ENCODE results near the gene KLHL29. TPM values are rescaled to one million over a fixed set of nuclear protein-coding genes. Genes with fewer than 3 reads are reported as not detected.

The KLHL29 gene
- total RNA-seq, 2 donors from 2014 or later, result 1.0 to 2.4 TPM

DNA sequence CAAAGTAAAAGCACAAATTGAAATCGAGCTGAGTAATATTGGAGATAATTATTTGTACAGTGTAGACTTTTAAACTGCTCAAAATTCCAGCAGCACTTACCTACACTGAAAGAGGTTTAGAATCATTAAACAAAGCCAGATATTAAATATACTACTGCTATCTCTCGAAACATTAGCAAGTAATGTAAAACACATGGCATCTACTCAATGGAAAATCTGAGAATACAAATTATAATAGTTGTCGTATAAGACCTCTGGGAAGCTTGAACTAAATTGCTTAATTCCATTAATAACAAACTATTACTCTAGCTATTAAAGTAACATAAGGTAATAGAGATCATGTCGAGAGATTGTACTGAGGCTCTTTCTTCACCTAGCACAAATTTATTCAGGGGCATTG, 108.9 kb downstream of the KLHL29 start:
- Mint-ChIP-seq H3K27me3 (ENCODE audit: insufficient read depth) (no peaks in the 10 kb centered on the region), H3K27ac (no peak overlapping the region), H3K4me3 (no peak overlapping the region), H3K36me3 (ENCODE audit: low read depth) (no peaks in the 10 kb centered on the region), H3K9me3 (no peaks in the 10 kb centered on the region), H3K4me1 (peaks cover 31% of the 10 kb centered on the region)
- Histone ChIP-seq H3K27me3 (ENCODE audit: control insufficient read depth, insufficient read depth, low read length, poor library complexity, severe bottlenecking) (no peaks in the 10 kb centered on the region), H3K9me3 (ENCODE audit: control insufficient read depth, low read length) (no peaks in the 10 kb centered on the region), H3K27ac (ENCODE audit: low read depth, low read length) (no peak overlapping the region), H3K4me3 (ENCODE audit: low read length) (no peak overlapping the region), H3K36me3 (ENCODE audit: control insufficient read depth, insufficient read depth, low read length) (no peaks in the 10 kb centered on the region), H3K4me1 (ENCODE audit: control insufficient read depth, insufficient read depth, low read length) (no peaks in the 10 kb centered on the region), H3K9ac (ENCODE audit: extremely low read depth, low read length, poor library complexity, severe bottlenecking) (no peak overlapping the region)
- WGBS, 2 experiments (ENCODE audit: insufficient coverage in 1 of 2, insufficient read length in 1 of 2), result 93% methylated on average over 4 of the region's 4 CpGs; no CpG with 5 or more reads in 1 of the 2 experiments
- TF ChIP-seq, protein P1, sequence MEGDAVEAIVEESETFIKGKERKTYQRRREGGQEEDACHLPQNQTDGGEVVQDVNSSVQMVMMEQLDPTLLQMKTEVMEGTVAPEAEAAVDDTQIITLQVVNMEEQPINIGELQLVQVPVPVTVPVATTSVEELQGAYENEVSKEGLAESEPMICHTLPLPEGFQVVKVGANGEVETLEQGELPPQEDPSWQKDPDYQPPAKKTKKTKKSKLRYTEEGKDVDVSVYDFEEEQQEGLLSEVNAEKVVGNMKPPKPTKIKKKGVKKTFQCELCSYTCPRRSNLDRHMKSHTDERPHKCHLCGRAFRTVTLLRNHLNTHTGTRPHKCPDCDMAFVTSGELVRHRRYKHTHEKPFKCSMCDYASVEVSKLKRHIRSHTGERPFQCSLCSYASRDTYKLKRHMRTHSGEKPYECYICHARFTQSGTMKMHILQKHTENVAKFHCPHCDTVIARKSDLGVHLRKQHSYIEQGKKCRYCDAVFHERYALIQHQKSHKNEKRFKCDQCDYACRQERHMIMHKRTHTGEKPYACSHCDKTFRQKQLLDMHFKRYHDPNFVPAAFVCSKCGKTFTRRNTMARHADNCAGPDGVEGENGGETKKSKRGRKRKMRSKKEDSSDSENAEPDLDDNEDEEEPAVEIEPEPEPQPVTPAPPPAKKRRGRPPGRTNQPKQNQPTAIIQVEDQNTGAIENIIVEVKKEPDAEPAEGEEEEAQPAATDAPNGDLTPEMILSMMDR (conservative IDR thresholded peaks at IDR 0.05), result no peak
- DNase-seq, result no peak

DNA sequence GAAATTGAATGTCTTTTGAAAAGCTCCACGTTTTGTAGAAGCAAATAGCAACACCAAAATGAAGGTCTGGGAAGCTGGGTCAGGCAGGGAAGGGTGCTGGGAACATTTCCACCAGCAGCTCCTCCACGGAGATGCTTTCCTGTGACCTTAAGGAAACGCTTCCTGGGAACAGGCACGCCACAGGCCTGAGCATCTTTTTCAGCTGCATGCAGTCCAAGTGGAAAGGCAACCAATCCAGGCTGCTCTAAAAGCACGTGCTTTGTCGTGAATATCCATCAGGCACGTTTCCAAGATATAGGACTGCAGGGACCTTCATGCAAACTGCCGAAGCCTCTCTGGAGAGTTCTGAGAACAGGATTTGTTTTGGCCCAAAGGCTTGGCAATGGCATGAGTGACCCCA, 109.3 kb downstream of the KLHL29 start:
- Mint-ChIP-seq H3K4me3 (no peak overlapping the region), H3K36me3 (ENCODE audit: low read depth) (no peaks in the 10 kb centered on the region)

DNA sequence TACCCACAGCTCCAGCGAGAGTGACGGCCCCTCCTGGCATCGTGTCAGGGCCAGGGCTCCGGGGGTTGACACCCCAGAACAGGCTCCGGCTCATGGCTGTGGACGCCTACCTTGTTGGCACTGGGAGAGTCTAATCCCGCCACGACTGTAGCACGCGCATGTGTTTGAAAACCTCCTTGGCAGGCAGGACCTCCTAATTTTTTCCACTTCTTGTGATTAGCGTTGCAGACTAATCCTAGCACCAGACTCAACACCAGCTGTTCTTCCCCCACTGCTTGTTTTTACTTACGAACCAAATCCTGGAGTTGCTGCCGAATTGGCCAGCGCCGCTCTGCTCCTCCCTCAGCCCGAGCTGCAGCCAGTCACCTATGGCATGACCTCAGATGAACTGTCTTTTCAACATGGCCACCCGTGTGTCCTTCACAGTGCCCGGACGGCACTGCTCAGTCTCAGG, 110.7 kb downstream of the KLHL29 start:
- H3K36me3 Mint-ChIP-seq (ENCODE audit: low read depth), result no peaks in the 10 kb centered on the region
- Histone ChIP-seq H3K4me1 (ENCODE audit: control insufficient read depth, insufficient read depth, low read length) (no peaks in the 10 kb centered on the region), H3K4me3 (ENCODE audit: low read length) (no peak overlapping the region), H3K27me3 (ENCODE audit: control insufficient read depth, insufficient read depth, low read length, poor library complexity, severe bottlenecking) (no peaks in the 10 kb centered on the region), H3K9ac (ENCODE audit: extremely low read depth, low read length, poor library complexity, severe bottlenecking) (no peak overlapping the region), H3K36me3 (ENCODE audit: control insufficient read depth, insufficient read depth, low read length) (no peaks in the 10 kb centered on the region), H3K27ac (ENCODE audit: low read depth, low read length) (no peak overlapping the region), H3K9me3 (ENCODE audit: control insufficient read depth, low read length) (no peaks in the 10 kb centered on the region)
- no peak for DNase-seq
- TF ChIP-seq, protein P1 (conservative IDR thresholded peaks at IDR 0.05), result no peak
- H3K27me3 Mint-ChIP-seq (ENCODE audit: insufficient read depth), result no peaks in the 10 kb centered on the region
- no peak overlapping the region for H3K4me3 Mint-ChIP-seq
- H3K9me3 Mint-ChIP-seq, result no peaks in the 10 kb centered on the region
- H3K4me1 Mint-ChIP-seq, result peaks cover 23% of the 10 kb centered on the region
- WGBS, 2 experiments (ENCODE audit: insufficient coverage in 1 of 2, insufficient read length in 1 of 2), result 94% methylated on average over 18 to 19 of the region's 19 CpGs
- H3K27ac Mint-ChIP-seq, result no peak overlapping the region

More for the DNA sequence above, 109.3 kb downstream of the KLHL29 start:
- no peak for DNase-seq
- no peak overlapping the region for H3K27ac ChIP-seq (ENCODE audit: low read depth, low read length)
- Mint-ChIP-seq H3K27ac (no peak overlapping the region), H3K9me3 (no peaks in the 10 kb centered on the region), H3K4me1 (peaks cover 31% of the 10 kb centered on the region), H3K27me3 (ENCODE audit: insufficient read depth) (no peaks in the 10 kb centered on the region)
- H3K27me3 ChIP-seq (ENCODE audit: control insufficient read depth, insufficient read depth, low read length, poor library complexity, severe bottlenecking), result no peaks in the 10 kb centered on the region
- 88 to 92% methylated on average over 8 of the region's 8 CpGs for whole genome bisulfite sequencing, 2 experiments (ENCODE audit: insufficient coverage in 1 of 2, insufficient read length in 1 of 2)
- H3K9me3 ChIP-seq (ENCODE audit: control insufficient read depth, low read length), result no peaks in the 10 kb centered on the region
- no peak overlapping the region for H3K9ac ChIP-seq (ENCODE audit: extremely low read depth, low read length, poor library complexity, severe bottlenecking)
- TF ChIP-seq, protein P1 (conservative IDR thresholded peaks at IDR 0.05), result no peak
- no peak overlapping the region for H3K4me3 ChIP-seq (ENCODE audit: low read length)
- H3K36me3 ChIP-seq (ENCODE audit: control insufficient read depth, insufficient read depth, low read length), result no peaks in the 10 kb centered on the region
- no peaks in the 10 kb centered on the region for H3K4me1 ChIP-seq (ENCODE audit: control insufficient read depth, insufficient read depth, low read length)

All from endodermal cell (in vitro differentiated cells).